Activated CD4-positive, alpha-beta T cell treated with anti-CD3 and anti-CD28 coated beads, Interleukin-2, amount 10 ng/mL, durations not matched to agents 7 days and 5 days (primary cell): ENCODE results near the gene GPT2. TPM values are rescaled to one million over a fixed set of nuclear protein-coding genes. Genes with fewer than 3 reads are reported as not detected.

Experiments used
- CTCF ChIA-PET: fragments of 350-600 bp; sonication (Branson Sonifier 250); formaldehyde crosslinking; loops from one replicate; lab custom pipeline; 2021; ENCODE audit warnings: antibody characterized with exemption; lab: Charles Lee
- POLR2A ChIA-PET: fragments of 350-600 bp; sonication (Branson Sonifier 250); formaldehyde crosslinking; loops from one replicate; lab custom pipeline; 2021; ENCODE audit warnings: antibody characterized with exemption; lab: Charles Lee
- DNase-seq: peaks from one replicate; pipeline ENCODE4 v3.0.0-alpha.2; 2020
- H3K27ac Mint-ChIP-seq: one replicate; pipeline ENCODE4 v1.8.0; 2021; ENCODE audit warnings: mild to moderate bottlenecking, moderate library complexity, mixed read lengths
- H3K27me3 Mint-ChIP-seq: one replicate; pipeline ENCODE4 v1.8.0; 2021; ENCODE audit warnings: mixed read lengths
- H3K36me3 Mint-ChIP-seq: one replicate; pipeline ENCODE4 v1.8.0; 2021; ENCODE audit warnings: low read depth, mixed read lengths
- H3K4me1 Mint-ChIP-seq: one replicate; pipeline ENCODE4 v1.8.0; 2021; ENCODE audit warnings: mixed read lengths
- H3K4me3 Mint-ChIP-seq: one replicate; pipeline ENCODE4 v1.8.0; 2021; ENCODE audit warnings: mild to moderate bottlenecking, moderate library complexity, mixed read lengths
- H3K9me3 Mint-ChIP-seq: one replicate; pipeline ENCODE4 v1.8.0; 2021; ENCODE audit warnings: mixed read lengths
- total RNA-seq, 2 experiments: library from RNA; stranded (reverse); gene quantifications; one replicate each; pipeline ENCODE4 v1.2.3, GENCODE V29; 2021

Gene GPT2
- total RNA-seq, 2 experiments from 2014 or later = 3.9 to 4.0 TPM

DNA sequence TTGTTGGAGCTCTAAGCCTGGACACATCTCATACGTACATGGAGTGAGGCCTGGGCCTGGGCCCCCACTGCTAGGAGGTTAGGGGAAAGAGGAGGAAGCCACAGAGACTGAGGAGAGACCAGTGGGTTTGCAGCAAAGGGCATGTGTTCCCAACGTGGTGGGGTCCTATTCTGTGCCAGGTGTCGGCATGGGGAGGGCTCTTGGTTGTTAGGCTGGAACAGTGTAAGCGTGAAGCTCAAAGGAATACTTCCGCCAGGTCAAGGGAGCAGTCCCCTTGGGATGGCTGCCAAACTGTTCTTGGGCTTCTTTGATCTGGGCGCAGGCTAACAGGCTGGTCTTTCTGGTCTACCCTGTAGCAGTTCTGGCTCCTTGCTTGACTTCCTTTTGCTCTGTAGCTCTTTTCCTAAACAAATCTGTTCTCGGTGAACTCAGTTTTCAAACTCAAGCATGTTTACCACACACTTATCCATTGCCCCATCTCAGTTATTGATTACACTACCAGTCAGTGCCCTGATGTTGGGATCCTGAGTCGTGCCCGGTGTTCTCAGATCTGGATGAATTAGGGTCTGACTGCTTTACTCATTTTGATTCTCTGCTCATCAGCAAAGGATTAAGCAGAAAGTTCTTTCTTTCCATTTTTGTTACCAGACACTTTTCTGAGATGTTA, 36.4 kb downstream of the GPT2 start:
- H3K36me3 Mint-ChIP-seq = no peaks in the 10 kb centered on the region
- no peak overlapping the region for H3K27ac Mint-ChIP-seq
- H3K9me3 Mint-ChIP-seq = no peaks in the 10 kb centered on the region
- H3K4me1 Mint-ChIP-seq = no peaks in the 10 kb centered on the region
- CTCF ChIA-PET = interaction anchor here (1.4 to 1.8 kb wide), 2 partner anchors 9 to 20 kb away, joined by 5 to 7 read pairs; no protein-coding TSS in a partner anchor
- no peaks in the 10 kb centered on the region for H3K27me3 Mint-ChIP-seq
- POLR2A ChIA-PET = no interaction called here
- no peak overlapping the region for H3K4me3 Mint-ChIP-seq
- no peak for DNase-seq

- no peak overlapping the region for H3K4me3 Mint-ChIP-seq
- no peaks in the 10 kb centered on the region for H3K9me3 Mint-ChIP-seq
- no peaks in the 10 kb centered on the region for H3K27me3 Mint-ChIP-seq
- DNase-seq = no peak
- H3K4me1 Mint-ChIP-seq = no peaks in the 10 kb centered on the region
- CTCF ChIA-PET = interaction anchor here (0.9 kb wide), 1 partner anchor 8 kb away, joined by 3 read pairs; no protein-coding TSS in a partner anchor
- no peaks in the 10 kb centered on the region for H3K36me3 Mint-ChIP-seq
- POLR2A ChIA-PET = no interaction called here
- H3K27ac Mint-ChIP-seq = no peak overlapping the region
Measured at GRCh38 chr16:46922239-46922638, 38.1 kb downstream of the GPT2 start.

DNA sequence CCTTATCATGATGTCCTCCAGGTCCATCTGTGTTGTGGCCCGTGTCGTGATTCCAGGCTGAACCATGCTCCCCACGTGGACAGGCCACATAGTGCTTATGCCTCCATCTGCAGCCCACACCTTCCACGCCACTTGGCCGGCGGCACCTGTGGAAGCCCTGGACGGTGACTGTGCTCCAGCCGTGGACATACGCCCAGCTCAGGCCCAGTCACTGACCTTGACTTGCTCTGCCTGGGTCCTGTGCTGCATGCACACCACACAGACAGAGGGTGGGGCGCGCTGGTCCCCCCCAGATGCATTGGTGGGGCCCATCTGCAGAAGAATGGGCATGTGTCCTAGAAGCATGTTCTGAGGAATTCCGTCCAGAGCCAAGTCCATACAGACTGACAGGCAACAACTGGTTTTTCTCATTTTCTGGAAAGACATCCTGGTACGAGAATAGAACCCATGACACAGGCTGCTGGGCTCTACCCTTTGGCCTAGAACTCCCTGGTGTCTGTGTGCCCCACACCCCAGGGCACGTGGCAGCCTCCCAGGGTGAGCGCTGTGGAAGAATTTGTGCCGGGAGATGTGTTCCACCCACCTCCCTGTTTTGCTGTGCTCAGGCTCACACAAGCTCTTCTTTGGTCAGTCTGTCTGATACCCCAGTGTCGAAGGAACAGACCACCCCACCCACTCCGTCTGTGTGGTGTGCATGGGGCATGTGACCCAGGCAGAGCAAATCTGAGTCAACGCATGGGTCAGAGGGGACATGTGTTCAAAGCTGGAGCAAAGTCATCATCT, 39.5 kb downstream of the GPT2 start:
- no peaks in the 10 kb centered on the region for H3K4me1 Mint-ChIP-seq
- POLR2A ChIA-PET = no interaction called here
- no peak overlapping the region for H3K4me3 Mint-ChIP-seq
- CTCF ChIA-PET = no interaction called here
- no peaks in the 10 kb centered on the region for H3K27me3 Mint-ChIP-seq
- DNase-seq = no peak
- H3K27ac Mint-ChIP-seq = no peak overlapping the region
- H3K9me3 Mint-ChIP-seq = no peaks in the 10 kb centered on the region
- H3K36me3 Mint-ChIP-seq = no peaks in the 10 kb centered on the region

- H3K4me1 Mint-ChIP-seq = no peaks in the 10 kb centered on the region
- H3K27ac Mint-ChIP-seq = no peak overlapping the region
- ChIA-PET CTCF (interaction anchor here (0.6 kb wide), 1 partner anchor 71 kb away, joined by 3 read pairs; no protein-coding TSS in a partner anchor), POLR2A (no interaction called here)
- no peak for DNase-seq
- no peak overlapping the region for H3K4me3 Mint-ChIP-seq
- no peaks in the 10 kb centered on the region for H3K27me3 Mint-ChIP-seq
- no peaks in the 10 kb centered on the region for H3K9me3 Mint-ChIP-seq
- no peaks in the 10 kb centered on the region for H3K36me3 Mint-ChIP-seq
Measured at GRCh38 chr16:46924402-46924801, 40.2 kb downstream of the GPT2 start.

GRCh38 chr16:46926470-46927225, 42.5 kb downstream of the GPT2 start:
- ChIA-PET POLR2A (interaction anchor here (0.6 kb wide), 1 partner anchor 8 kb away, joined by 3 read pairs; no protein-coding TSS in a partner anchor), CTCF (interaction anchor here (0.6 to 2.5 kb wide), 2 partner anchors 12 to 17 kb away, joined by 3 to 5 read pairs; no protein-coding TSS in a partner anchor)
- H3K36me3 Mint-ChIP-seq = no peaks in the 10 kb centered on the region

DNA sequence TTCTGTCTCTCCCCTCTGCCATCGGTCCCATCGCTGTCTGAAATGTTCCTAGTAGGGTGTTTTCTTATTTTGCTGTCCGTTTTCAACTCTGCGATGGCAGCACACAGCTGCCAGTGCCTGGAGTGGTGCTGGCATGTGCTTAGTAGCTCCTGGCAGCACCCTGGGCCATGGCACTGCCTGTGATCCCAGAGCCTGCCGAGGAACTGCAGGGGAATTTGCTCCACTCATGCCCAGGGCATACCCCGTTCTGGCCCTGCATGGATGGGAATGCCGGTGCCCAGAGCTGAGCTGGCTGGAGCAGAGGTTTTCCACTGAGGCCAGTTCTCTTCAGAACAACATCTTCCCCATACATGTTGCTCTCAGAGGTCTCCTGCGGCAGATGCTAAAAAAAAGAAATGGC, 43.1 kb downstream of the GPT2 start:
- ChIA-PET POLR2A (interaction anchor here (0.6 kb wide), 1 partner anchor 8 kb away, joined by 3 read pairs; no protein-coding TSS in a partner anchor), CTCF (interaction anchor here (2.5 kb wide), 1 partner anchor 13 kb away, joined by 5 read pairs; no protein-coding TSS in a partner anchor)
- H3K4me1 Mint-ChIP-seq = no peaks in the 10 kb centered on the region
- H3K27me3 Mint-ChIP-seq = no peaks in the 10 kb centered on the region
- no peak for DNase-seq
- no peak overlapping the region for H3K4me3 Mint-ChIP-seq
- no peak overlapping the region for H3K27ac Mint-ChIP-seq
- no peaks in the 10 kb centered on the region for H3K9me3 Mint-ChIP-seq
- no peaks in the 10 kb centered on the region for H3K36me3 Mint-ChIP-seq

More at GRCh38 chr16:46926470-46927225, 42.5 kb downstream of the GPT2 start:
- Mint-ChIP-seq H3K27ac (no peak overlapping the region), H3K4me1 (no peaks in the 10 kb centered on the region), H3K9me3 (no peaks in the 10 kb centered on the region), H3K27me3 (no peaks in the 10 kb centered on the region), H3K4me3 (no peak overlapping the region)
- DNase-seq = no peak

- Mint-ChIP-seq H3K27ac (no peak overlapping the region), H3K36me3 (no peaks in the 10 kb centered on the region), H3K27me3 (no peaks in the 10 kb centered on the region), H3K4me1 (no peaks in the 10 kb centered on the region), H3K9me3 (no peaks in the 10 kb centered on the region), H3K4me3 (no peak overlapping the region)
- DNase-seq = no peak
- POLR2A ChIA-PET = no interaction called here
- CTCF ChIA-PET = interaction anchor here (1.1 to 2.5 kb wide), 2 partner anchors 75 to 213 kb away, joined by 3 to 9 read pairs; no protein-coding TSS in a partner anchor
Measured at GRCh38 chr16:46928811-46929210, 44.6 kb downstream of the GPT2 start.

- Mint-ChIP-seq H3K4me3 (no peak overlapping the region), H3K9me3 (no peaks in the 10 kb centered on the region), H3K36me3 (no peaks in the 10 kb centered on the region), H3K4me1 (no peaks in the 10 kb centered on the region), H3K27ac (no peak overlapping the region), H3K27me3 (no peaks in the 10 kb centered on the region)
- DNase-seq = peak; percentile 71
- CTCF ChIA-PET = interaction anchor here (1.1 to 2.5 kb wide), 6 partner anchors 10 to 212 kb away, joined by 3 to 9 read pairs (median 4); no protein-coding TSS in a partner anchor
- POLR2A ChIA-PET = no interaction called here
Measured at GRCh38 chr16:46929378-46930332, 45.5 kb downstream of the GPT2 start.

- H3K9me3 Mint-ChIP-seq = no peaks in the 10 kb centered on the region
- H3K36me3 Mint-ChIP-seq = no peaks in the 10 kb centered on the region
- DNase-seq = no peak
- no peaks in the 10 kb centered on the region for H3K27me3 Mint-ChIP-seq
- ChIA-PET CTCF (interaction anchor here (1.1 to 2.5 kb wide), 3 partner anchors 43 to 77 kb away, joined by 3 to 9 read pairs (median 6); no protein-coding TSS in a partner anchor), POLR2A (no interaction called here)
- no peaks in the 10 kb centered on the region for H3K4me1 Mint-ChIP-seq
- no peak overlapping the region for H3K4me3 Mint-ChIP-seq
- no peak overlapping the region for H3K27ac Mint-ChIP-seq
Measured at GRCh38 chr16:46930861-46931260, 46.7 kb downstream of the GPT2 start.

- no peak overlapping the region for H3K27ac Mint-ChIP-seq
- no peaks in the 10 kb centered on the region for H3K27me3 Mint-ChIP-seq
- no peak overlapping the region for H3K4me3 Mint-ChIP-seq
- no peaks in the 10 kb centered on the region for H3K9me3 Mint-ChIP-seq
- ChIA-PET CTCF (interaction anchor here (1.0 to 1.2 kb wide), 2 partner anchors 34 to 79 kb away, joined by 3 to 5 read pairs; no protein-coding TSS in a partner anchor), POLR2A (no interaction called here)
- no peaks in the 10 kb centered on the region for H3K4me1 Mint-ChIP-seq
- DNase-seq = no peak
- no peaks in the 10 kb centered on the region for H3K36me3 Mint-ChIP-seq
Measured at GRCh38 chr16:46932802-46933201, 48.6 kb downstream of the GPT2 start.

DNA sequence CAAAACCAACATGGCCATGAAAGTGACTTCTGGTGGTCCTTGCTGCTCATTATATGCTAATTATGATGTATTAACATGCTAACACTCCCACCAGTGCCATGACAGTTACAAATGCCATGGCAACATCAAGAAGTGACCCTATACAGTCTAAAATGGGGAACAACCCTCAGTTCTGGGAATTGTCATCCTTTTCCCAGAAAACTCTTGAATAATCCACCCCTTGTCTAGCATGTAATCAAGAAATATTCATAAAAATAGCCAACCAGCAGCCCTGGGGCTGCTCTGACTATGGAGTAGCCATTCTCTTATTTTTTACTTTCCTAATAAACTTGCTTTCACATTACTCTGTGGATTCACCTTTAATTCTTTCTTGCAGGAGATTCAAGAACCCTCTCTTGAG, 53.4 kb downstream of the GPT2 start:
- H3K27me3 Mint-ChIP-seq = no peaks in the 10 kb centered on the region
- H3K36me3 Mint-ChIP-seq = no peaks in the 10 kb centered on the region
- ChIA-PET POLR2A (no interaction called here), CTCF (interaction anchor here (1.3 kb wide), 1 partner anchor 10 kb away, joined by 7 read pairs; no protein-coding TSS in a partner anchor)
- no peaks in the 10 kb centered on the region for H3K9me3 Mint-ChIP-seq
- H3K27ac Mint-ChIP-seq = no peak overlapping the region
- DNase-seq = no peak
- H3K4me3 Mint-ChIP-seq = no peak overlapping the region
- H3K4me1 Mint-ChIP-seq = peaks cover 4% of the 10 kb centered on the region
